ENCODE measurements around the gene IP6K1.

GRCh38 chr3:49721896-49722781 is 64.2 kb downstream of the IP6K1 start:
- TF ChIP-seq CTCF (IDR thresholded peaks at IDR 0.05; ENCODE audit: borderline replicate concordance, extremely low read depth, low read length, poor library complexity, severe bottlenecking), result no peak
- TF ChIP-seq EZH2 (IDR thresholded peaks at IDR 0.05; ENCODE audit: borderline replicate concordance, low read depth, low read length, severe bottlenecking), result no peak
